H1 (cell line): ENCODE data around the gene RAB3GAP1. TPM values are rescaled to one million over a fixed set of nuclear protein-coding genes. Genes with fewer than 3 reads are reported as not detected.

Source experiments
- CTCF ChIA-PET: fragments of 300-600 bp; sonication (Branson Sonifier 250); formaldehyde crosslinking; loops from one replicate; lab custom pipeline; 2021; ENCODE audit not compliant: partially characterized antibody; lab: Charles Lee
- POLR2A ChIA-PET: fragments of 300-600 bp; sonication (Branson Sonifier 250); formaldehyde crosslinking; loops from one replicate; lab custom pipeline; 2021; ENCODE audit warnings: inconsistent platforms; ENCODE audit not compliant: partially characterized antibody; lab: Charles Lee
- DNase-seq, 2 experiments: peaks; one replicate each; pipeline versions ENCODE4 v3.0.0 to v3.0.0-alpha.2; 2010 to 2022; ENCODE audit warnings: low spot score in 2 of 2, low read depth in 1 of 2, mixed read lengths in 1 of 2
- FAIRE-seq: peaks from 2 replicates; lab custom pipeline; 2011; peaks lifted over from hg19 to GRCh38; lab: Jason Lieb, UNC
- H2AFZ ChIP-seq: 2 replicates; pipeline ENCODE4 v1.8.1; 2012; ENCODE audit warnings: low read length, inconsistent platforms
- H2AK5ac ChIP-seq: 2 replicates; pipeline ENCODE4 v1.6.1; 2013; ENCODE audit warnings: low read depth, low read length
- H2BK120ac ChIP-seq: replicated peaks from 2 replicates; pipeline ENCODE3; 2013; ENCODE audit warnings: low read depth, low read length, inconsistent platforms
- H2BK12ac ChIP-seq: 2 replicates; pipeline ENCODE4 v1.6.1; 2013; ENCODE audit warnings: low read depth, low read length
- H2BK15ac ChIP-seq: 2 replicates; pipeline ENCODE4 v1.6.1; 2013; ENCODE audit warnings: low read length
- H2BK20ac ChIP-seq: 2 replicates; pipeline ENCODE4 v1.6.1; 2013; ENCODE audit warnings: low read length
- H2BK5ac ChIP-seq: 2 replicates; pipeline ENCODE4 v1.6.1; 2013; ENCODE audit warnings: low read depth, low read length
- H3K14ac ChIP-seq: 2 replicates; pipeline ENCODE4 v1.6.1; 2013; ENCODE audit warnings: inconsistent platforms; ENCODE audit not compliant: insufficient read length
- H3K18ac ChIP-seq: 2 replicates; pipeline ENCODE4 v1.6.1; 2013; ENCODE audit warnings: low read length; ENCODE audit errors: extremely low read depth
- H3K23ac ChIP-seq: 2 replicates; pipeline ENCODE4 v1.6.1; 2013; ENCODE audit warnings: inconsistent platforms; ENCODE audit not compliant: insufficient read length
- H3K23me2 ChIP-seq: 2 replicates; pipeline ENCODE4 v1.6.1; 2013; ENCODE audit warnings: low read depth, low read length
- H3K27ac ChIP-seq: 2 replicates; pipeline ENCODE4 v1.6.1; 2011; ENCODE audit warnings: low read depth, low read length, inconsistent platforms
- H3K27me3 ChIP-seq, 4 experiments: replicated peaks in 1 of 4; 1 replicate in 1 of 4; 2 replicates in 3 of 4; pipeline versions ENCODE4 v1.6.1 to v1.8.1; 2011 to 2013; ENCODE audit warnings: low read length in 3 of 4, mild to moderate bottlenecking in 3 of 4, inconsistent platforms in 2 of 4, mixed read lengths in 2 of 4, moderate library complexity in 1 of 4; ENCODE audit not compliant: control insufficient read depth in 3 of 4, insufficient read depth in 3 of 4; ENCODE audit errors: extremely low read depth in 1 of 4
- H3K36me3 ChIP-seq, 4 experiments: 2 replicates each; pipeline versions ENCODE4 v1.6.1 to v1.8.1; 2011 to 2013; ENCODE audit warnings: mild to moderate bottlenecking in 4 of 4, low read length in 3 of 4, moderate library complexity in 2 of 4, control low read depth in 1 of 4, inconsistent platforms in 1 of 4; ENCODE audit not compliant: insufficient read depth in 4 of 4, control insufficient read depth in 2 of 4
- H3K4ac ChIP-seq: replicated peaks from 2 replicates; pipeline ENCODE3; 2013; ENCODE audit warnings: low read length, low read depth, mixed read lengths, inconsistent platforms; ENCODE audit not compliant: insufficient read length
- H3K4me1 ChIP-seq, 4 experiments: replicated peaks in 1 of 4; 1 replicate in 1 of 4; 2 replicates in 3 of 4; pipeline versions ENCODE4 v1.6.1 to v1.8.1; 2011 to 2013; ENCODE audit warnings: low read length in 3 of 4, inconsistent platforms in 2 of 4, mixed read lengths in 1 of 4; ENCODE audit not compliant: insufficient read depth in 4 of 4, control insufficient read depth in 3 of 4
- H3K4me2 ChIP-seq, 2 experiments: 2 replicates each; pipeline versions ENCODE4 v1.6.1 to v1.8.1; 2011 to 2013; ENCODE audit warnings: low read depth in 2 of 2, low read length in 2 of 2, control low read depth in 1 of 2, inconsistent platforms in 1 of 2, mild to moderate bottlenecking in 1 of 2; ENCODE audit not compliant: insufficient read depth in 1 of 2
- H3K4me3 ChIP-seq, 4 experiments: fragments of 200-600, 300-600 bp in 1 of 4; sonication (generic), shearing (Covaris generic), sonication (Bioruptor Twin) in 1 of 4; 2 replicates each; pipeline versions ENCODE4 v1.5.1 to v1.8.1; 2011 to 2016; ENCODE audit warnings: low read length in 4 of 4, low read depth in 3 of 4, control low read depth in 2 of 4, inconsistent platforms in 2 of 4, mild to moderate bottlenecking in 2 of 4, mixed read lengths in 1 of 4, moderate library complexity in 1 of 4; ENCODE audit not compliant: insufficient read depth in 2 of 4; ENCODE audit errors: extremely low read depth in 1 of 4
- H3K56ac ChIP-seq: replicated peaks from 2 replicates; pipeline ENCODE3; 2013; ENCODE audit warnings: low read depth, mild to moderate bottlenecking, mixed read lengths, low read length, inconsistent platforms; ENCODE audit not compliant: insufficient read length
- H3K79me1 ChIP-seq: 2 replicates; pipeline ENCODE4 v1.6.1; 2013; ENCODE audit warnings: low read depth, low read length, control low read depth
- H3K79me2 ChIP-seq, 2 experiments: 2 replicates each; pipeline versions ENCODE4 v1.6.1 to v1.8.1; 2012 to 2013; ENCODE audit warnings: low read length in 2 of 2, mild to moderate bottlenecking in 2 of 2, inconsistent platforms in 1 of 2; ENCODE audit not compliant: insufficient read depth in 2 of 2, control insufficient read depth in 1 of 2
- H3K9ac ChIP-seq, 4 experiments: replicated peaks in 1 of 4; 1 replicate in 1 of 4; 2 replicates in 3 of 4; pipeline versions ENCODE4 v1.6.1 to v1.8.1; 2011 to 2013; ENCODE audit warnings: low read depth in 3 of 4, low read length in 3 of 4, control low read depth in 2 of 4, mild to moderate bottlenecking in 2 of 4, moderate library complexity in 2 of 4, inconsistent platforms in 1 of 4; ENCODE audit errors: extremely low read depth in 1 of 4
- H3K9me3 ChIP-seq, 2 experiments: 2 replicates each; pipeline versions ENCODE4 v1.6.1 to v1.8.1; 2012 to 2013; ENCODE audit warnings: mild to moderate bottlenecking in 2 of 2, moderate library complexity in 2 of 2, control low read depth in 1 of 2, inconsistent platforms in 1 of 2, low read depth in 1 of 2, low read length in 1 of 2, mixed read lengths in 1 of 2; ENCODE audit not compliant: insufficient read depth in 2 of 2
- H4K20me1 ChIP-seq, 2 experiments: replicated peaks in 1 of 2; 2 replicates each; pipeline versions ENCODE3 to v1.8.1; 2011 to 2013; ENCODE audit warnings: inconsistent platforms in 2 of 2, low read length in 2 of 2, mild to moderate bottlenecking in 1 of 2; ENCODE audit not compliant: insufficient read depth in 2 of 2, control insufficient read depth in 1 of 2
- H4K5ac ChIP-seq: 2 replicates; pipeline ENCODE4 v1.6.1; 2013; ENCODE audit warnings: low read length, low read depth, mixed read lengths, inconsistent platforms; ENCODE audit not compliant: insufficient read length
- H4K8ac ChIP-seq: 2 replicates; pipeline ENCODE4 v1.8.0; 2013; ENCODE audit warnings: mild to moderate bottlenecking, moderate library complexity, low read length, inconsistent platforms; ENCODE audit not compliant: insufficient read depth; ENCODE audit errors: extremely low read depth
- H4K91ac ChIP-seq: replicated peaks from 2 replicates; pipeline ENCODE3; 2013; ENCODE audit warnings: low read length, mixed read lengths, inconsistent platforms; ENCODE audit not compliant: insufficient read length
- ASH2L ChIP-seq: fragments of 200-600, 300-600 bp; sonication (generic); IDR thresholded peaks from one replicate; pipeline ENCODE4 v1.7.1; 2017; ENCODE audit warnings: low read length
- CEBPB ChIP-seq: IDR thresholded peaks from 2 replicates; pipeline ENCODE4 v1.6.1; 2012; ENCODE audit warnings: low read depth, low read length
- EGR1 ChIP-seq: IDR thresholded peaks from 2 replicates; pipeline ENCODE4 v1.6.1; 2011; ENCODE audit warnings: low read depth, low read length, borderline replicate concordance
- JUN ChIP-seq: IDR thresholded peaks from 2 replicates; pipeline ENCODE4 v1.6.1; 2011; ENCODE audit warnings: low read depth, mild to moderate bottlenecking, improper control_type of control experiment, low read length
- NRF1 ChIP-seq: IDR thresholded peaks from 2 replicates; pipeline ENCODE4 v1.6.1; 2011; ENCODE audit warnings: mild to moderate bottlenecking, low read depth, low read length, improper control_type of control experiment
- RXRA ChIP-seq: IDR thresholded peaks from 2 replicates; pipeline ENCODE4 v1.6.1; 2011; ENCODE audit warnings: low read depth, mild to moderate bottlenecking, low read length, moderate library complexity; ENCODE audit not compliant: insufficient read depth
- TAF7 ChIP-seq: optimal IDR thresholded peaks from 2 replicates; pipeline ENCODE3; 2011; ENCODE audit warnings: low read depth, mild to moderate bottlenecking, inconsistent platforms, low read length, moderate library complexity, borderline replicate concordance
- TCF12 ChIP-seq: IDR thresholded peaks from 2 replicates; pipeline ENCODE4 v1.6.1; 2011; ENCODE audit warnings: low read depth, mild to moderate bottlenecking, low read length
- ZNF274 ChIP-seq: IDR thresholded peaks from 2 replicates; pipeline ENCODE4 v1.7.0; 2012; ENCODE audit warnings: low read length, borderline replicate concordance; ENCODE audit errors: extremely low read depth
- WGBS, 2 experiments: shearing (Covaris generic) in 1 of 2; methylation state at CpG; one replicate each; pipeline versions ENCODE4 v1.1.6 to v1.1.7; 2013 to 2015; ENCODE audit warnings: low lambda C conversion rate in 2 of 2, mixed read lengths in 2 of 2, inconsistent platforms in 1 of 2, low coverage in 1 of 2, missing lambda C conversion rate in 1 of 2; ENCODE audit not compliant: insufficient replicate concordance in 2 of 2, insufficient coverage in 1 of 2, insufficient read length in 1 of 2; ENCODE audit errors: extremely low coverage in 1 of 2, missing lambda C conversion rate in 1 of 2; 5-methylcytosine and 5-hydroxymethylcytosine counted together
- polyA plus RNA-seq, 7 experiments: library from polyadenylated mRNA; depleted of rRNA in 3 of 7; stranded (reverse) in 5 of 7; unstranded in 2 of 7; fragments of >200 nt in 5 of 7; fragments of 200-250 nt in 2 of 7; gene quantifications; 1 replicate in 5 of 7; 2 replicates in 1 of 7; 4 replicates in 1 of 7; pipeline versions ENCODE4 v1.2.1 to v1.2.3, GENCODE V29; 2011 to 2013; ENCODE audit warnings: missing spikeins in 2 of 7, mixed read lengths in 2 of 7
- total RNA-seq: library from RNA; stranded (reverse); fragmentation: NEBNext Ultra II Directional; extraction: Animal tissue kit (Norgen Biotek cat#: 25700); gene quantifications from 2 replicates; pipeline ENCODE4 v1.2.1, GENCODE V29; 2021
- TF ChIP-seq, protein P1 (sequence below), 3 experiments: IDR thresholded peaks; 1 replicate in 2 of 3; 2 replicates in 1 of 3; pipeline versions ENCODE4 v1.5.1 to v1.6.1; 2011; ENCODE audit warnings: low read length in 3 of 3, mild to moderate bottlenecking in 3 of 3, inconsistent platforms in 2 of 3, low read depth in 1 of 3, moderate library complexity in 1 of 3; ENCODE audit not compliant: insufficient read depth in 1 of 3; ENCODE audit errors: control extremely low read depth in 1 of 3
- TF ChIP-seq, protein P2 (sequence below): IDR thresholded peaks from 2 replicates; pipeline ENCODE4 v1.6.1; 2011; ENCODE audit warnings: low read depth, mild to moderate bottlenecking, low read length; ENCODE audit not compliant: insufficient read depth

Gene RAB3GAP1
- total and polyA plus RNA-seq, 2 of the 8 experiments (the other 6 are each of a cell fraction or from before 2014, with no cell fraction given): 9.8 to 28.6 TPM

DNA sequence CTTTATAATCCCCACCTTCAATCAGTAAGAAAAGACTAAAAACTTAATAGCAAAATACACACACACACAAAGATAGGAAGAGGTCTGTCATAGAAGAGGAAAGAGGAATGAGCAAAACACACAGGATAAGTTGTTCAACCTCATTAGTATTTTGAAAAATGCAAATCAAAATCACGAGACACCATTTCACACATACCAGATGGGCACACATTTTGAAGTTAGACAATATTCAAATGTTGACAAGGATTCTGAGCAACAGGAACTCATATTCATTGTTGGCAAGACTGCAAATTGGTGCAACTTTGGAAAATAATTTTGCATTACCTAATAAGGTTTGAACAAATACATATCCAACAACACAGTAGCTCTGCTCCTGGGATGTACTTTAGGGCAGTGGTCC, 127.6 kb downstream of the RAB3GAP1 start:
- H3K4me2 ChIP-seq: no peak overlapping the region
- CTCF ChIA-PET: interaction anchor here (0.6 to 1.4 kb wide), 2 partner anchors 8 to 151 kb away, joined by 3 read pairs; no protein-coding TSS in a partner anchor
- no peak for TF ChIP-seq ZNF274
- TF ChIP-seq CEBPB: no peak
- TF ChIP-seq JUN: no peak
- TF ChIP-seq TAF7: no peak
- no peak for TF ChIP-seq EGR1
- no peak for TF ChIP-seq ASH2L
- TF ChIP-seq, protein P1, sequence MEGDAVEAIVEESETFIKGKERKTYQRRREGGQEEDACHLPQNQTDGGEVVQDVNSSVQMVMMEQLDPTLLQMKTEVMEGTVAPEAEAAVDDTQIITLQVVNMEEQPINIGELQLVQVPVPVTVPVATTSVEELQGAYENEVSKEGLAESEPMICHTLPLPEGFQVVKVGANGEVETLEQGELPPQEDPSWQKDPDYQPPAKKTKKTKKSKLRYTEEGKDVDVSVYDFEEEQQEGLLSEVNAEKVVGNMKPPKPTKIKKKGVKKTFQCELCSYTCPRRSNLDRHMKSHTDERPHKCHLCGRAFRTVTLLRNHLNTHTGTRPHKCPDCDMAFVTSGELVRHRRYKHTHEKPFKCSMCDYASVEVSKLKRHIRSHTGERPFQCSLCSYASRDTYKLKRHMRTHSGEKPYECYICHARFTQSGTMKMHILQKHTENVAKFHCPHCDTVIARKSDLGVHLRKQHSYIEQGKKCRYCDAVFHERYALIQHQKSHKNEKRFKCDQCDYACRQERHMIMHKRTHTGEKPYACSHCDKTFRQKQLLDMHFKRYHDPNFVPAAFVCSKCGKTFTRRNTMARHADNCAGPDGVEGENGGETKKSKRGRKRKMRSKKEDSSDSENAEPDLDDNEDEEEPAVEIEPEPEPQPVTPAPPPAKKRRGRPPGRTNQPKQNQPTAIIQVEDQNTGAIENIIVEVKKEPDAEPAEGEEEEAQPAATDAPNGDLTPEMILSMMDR (IDR thresholded peaks at IDR 0.05; ENCODE audit: control extremely low read depth in 1 of 3, insufficient read depth in 1 of 3, low read depth in 1 of 3, low read length in 3 of 3): no peak
- TF ChIP-seq TCF12: no peak
- TF ChIP-seq, protein P2, sequence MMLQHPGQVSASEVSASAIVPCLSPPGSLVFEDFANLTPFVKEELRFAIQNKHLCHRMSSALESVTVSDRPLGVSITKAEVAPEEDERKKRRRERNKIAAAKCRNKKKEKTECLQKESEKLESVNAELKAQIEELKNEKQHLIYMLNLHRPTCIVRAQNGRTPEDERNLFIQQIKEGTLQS: no peak
- TF ChIP-seq RXRA: no peak
- TF ChIP-seq NRF1: no peak

More for the DNA sequence above, 127.6 kb downstream of the RAB3GAP1 start:
- Histone ChIP-seq H3K23ac (no peak overlapping the region), H3K9ac (no peak overlapping the region), H3K9me3 (peaks cover 0 to 2% of the 10 kb centered on the region in 2 experiments; a peak in 1 of 4 replicates), H2BK12ac (no peak overlapping the region), H2BK5ac (no peak overlapping the region), H3K79me2 (no peaks in the 10 kb centered on the region), H4K20me1 (no peaks in the 10 kb centered on the region), H3K23me2 (no peaks in the 10 kb centered on the region), H4K8ac (no peak overlapping the region), H4K91ac (no peak overlapping the region), H3K4me3 (no peak overlapping the region), H4K5ac (no peak overlapping the region), H3K14ac (no peak overlapping the region), H2BK20ac (no peak overlapping the region), H2BK15ac (no peak overlapping the region), H2AK5ac (no peak overlapping the region), H3K79me1 (no peaks in the 10 kb centered on the region), H3K27me3 (no peaks in the 10 kb centered on the region), H3K27ac (no peak overlapping the region), H2BK120ac (no peak overlapping the region), H3K4ac (no peak overlapping the region), H3K56ac (no peak overlapping the region), H3K36me3 (peaks cover 0 to 8% (median 2%) of the 10 kb centered on the region in 4 experiments; a peak in 3 of 8 replicates), H3K18ac (no peak overlapping the region), H2AFZ (no peak overlapping the region), H3K4me1 (peaks cover 0 to 3% (median under 1%) of the 10 kb centered on the region in 4 experiments; a peak in 2 of 7 replicates)
- no peak for DNase-seq
- no peak for FAIRE-seq
- 92% methylated on average over 1 of the region's 1 CpG; no CpG with 5 or more reads in 1 of the 2 experiments for WGBS, 2 experiments
- POLR2A ChIA-PET: no interaction called here
